Adipocyte (in vitro differentiated cells): Measurements from ENCODE around the gene TGM5.

ENCODE experiments used
- DNase-seq: peaks from one replicate; pipeline ENCODE4 v3.0.0-alpha.2; 2015; ENCODE audit warnings: low read depth
- H3K27me3 ChIP-seq: replicated peaks from 2 replicates; pipeline ENCODE4 v1.7.0; 2013; ENCODE audit warnings: mild to moderate bottlenecking, low read length, moderate library complexity; ENCODE audit not compliant: control insufficient read depth, insufficient read depth
- H3K36me3 ChIP-seq: 2 replicates; pipeline ENCODE4 v1.7.0; 2013; ENCODE audit warnings: low read length, mild to moderate bottlenecking, moderate library complexity; ENCODE audit not compliant: control insufficient read depth, insufficient read depth, severe bottlenecking
- H3K4me1 ChIP-seq: 2 replicates; pipeline ENCODE4 v1.7.0; 2013; ENCODE audit warnings: mild to moderate bottlenecking, low read length, moderate library complexity; ENCODE audit not compliant: control insufficient read depth, insufficient read depth
- H3K4me3 ChIP-seq: 2 replicates; pipeline ENCODE4 v1.7.0; 2013; ENCODE audit warnings: mild to moderate bottlenecking, low read length, moderate library complexity
- H3K9ac ChIP-seq: 2 replicates; pipeline ENCODE4 v1.7.0; 2013; ENCODE audit warnings: mild to moderate bottlenecking, low read length, moderate library complexity
- H3K9me3 ChIP-seq: 2 replicates; pipeline ENCODE4 v1.7.0; 2013; ENCODE audit warnings: mild to moderate bottlenecking, low read length, moderate library complexity; ENCODE audit not compliant: control insufficient read depth

The TGM5 gene

GRCh38 chr15:43213466-43213865 lies 53.3 kb downstream of the TGM5 start:
- Histone ChIP-seq H3K4me3 (no peak overlapping the region), H3K9ac (no peak overlapping the region), H3K4me1 (peaks cover under 1% of the 10 kb centered on the region), H3K36me3 (no peaks in the 10 kb centered on the region), H3K9me3 (no peaks in the 10 kb centered on the region), H3K27me3 (peaks cover 69% of the 10 kb centered on the region)
- DNase-seq, result no peak

- DNase-seq, result no peak
- H3K4me3 ChIP-seq, result no peak overlapping the region
- no peaks in the 10 kb centered on the region for H3K4me1 ChIP-seq
- H3K9me3 ChIP-seq, result no peaks in the 10 kb centered on the region
- H3K36me3 ChIP-seq, result no peaks in the 10 kb centered on the region
- no peak overlapping the region for H3K9ac ChIP-seq
- peaks cover 69% of the 10 kb centered on the region for H3K27me3 ChIP-seq
These were observed 53.8 kb downstream of the TGM5 start for GRCh38 chr15:43212951-43213350.

GRCh38 chr15:43212299-43212698 lies 54.4 kb downstream of the TGM5 start:
- Histone ChIP-seq H3K4me3 (no peak overlapping the region), H3K4me1 (no peaks in the 10 kb centered on the region), H3K27me3 (peaks cover 69% of the 10 kb centered on the region), H3K36me3 (no peaks in the 10 kb centered on the region), H3K9ac (no peak overlapping the region), H3K9me3 (no peaks in the 10 kb centered on the region)
- no peak for DNase-seq

- Histone ChIP-seq H3K9ac (no peak overlapping the region), H3K36me3 (no peaks in the 10 kb centered on the region), H3K4me1 (no peaks in the 10 kb centered on the region), H3K4me3 (no peak overlapping the region), H3K27me3 (peaks cover 67% of the 10 kb centered on the region), H3K9me3 (no peaks in the 10 kb centered on the region)
- DNase-seq, result no peak
These were observed 55.4 kb downstream of the TGM5 start for GRCh38 chr15:43211224-43211735.

GRCh38 chr15:43210807-43211206 lies 55.9 kb downstream of the TGM5 start:
- H3K9me3 ChIP-seq, result no peaks in the 10 kb centered on the region
- no peak overlapping the region for H3K9ac ChIP-seq
- H3K4me1 ChIP-seq, result no peaks in the 10 kb centered on the region
- H3K36me3 ChIP-seq, result no peaks in the 10 kb centered on the region
- H3K4me3 ChIP-seq, result no peak overlapping the region
- peaks cover 65% of the 10 kb centered on the region for H3K27me3 ChIP-seq
- DNase-seq, result no peak

- no peaks in the 10 kb centered on the region for H3K36me3 ChIP-seq
- no peak overlapping the region for H3K9ac ChIP-seq
- no peaks in the 10 kb centered on the region for H3K4me1 ChIP-seq
- H3K27me3 ChIP-seq, result peaks cover 65% of the 10 kb centered on the region
- no peak overlapping the region for H3K4me3 ChIP-seq
- H3K9me3 ChIP-seq, result no peaks in the 10 kb centered on the region
- no peak for DNase-seq
These were observed 56.5 kb downstream of the TGM5 start for GRCh38 chr15:43210172-43210745.

GRCh38 chr15:43209059-43209824 lies 57.5 kb downstream of the TGM5 start:
- no peak overlapping the region for H3K9ac ChIP-seq
- H3K4me1 ChIP-seq, result peaks cover 5% of the 10 kb centered on the region
- no peaks in the 10 kb centered on the region for H3K9me3 ChIP-seq
- H3K27me3 ChIP-seq, result peaks cover 65% of the 10 kb centered on the region
- no peaks in the 10 kb centered on the region for H3K36me3 ChIP-seq
- DNase-seq, result peak; percentile 23
- no peak overlapping the region for H3K4me3 ChIP-seq

- Histone ChIP-seq H3K4me1 (peaks cover 5% of the 10 kb centered on the region), H3K27me3 (peaks cover 55% of the 10 kb centered on the region), H3K9ac (no peak overlapping the region), H3K4me3 (no peak overlapping the region), H3K36me3 (no peaks in the 10 kb centered on the region), H3K9me3 (no peaks in the 10 kb centered on the region)
- DNase-seq, result no peak
These were observed 58.4 kb downstream of the TGM5 start for GRCh38 chr15:43208052-43209002.

- DNase-seq, result no peak
- Histone ChIP-seq H3K36me3 (no peaks in the 10 kb centered on the region), H3K9ac (no peak overlapping the region), H3K27me3 (peaks cover 45% of the 10 kb centered on the region), H3K4me3 (no peak overlapping the region), H3K4me1 (peaks cover 5% of the 10 kb centered on the region), H3K9me3 (no peaks in the 10 kb centered on the region)
These were observed 59.7 kb downstream of the TGM5 start for GRCh38 chr15:43207024-43207423.

- H3K4me3 ChIP-seq, result no peak overlapping the region
- no peak overlapping the region for H3K9ac ChIP-seq
- DNase-seq, result no peak
- no peaks in the 10 kb centered on the region for H3K36me3 ChIP-seq
- no peaks in the 10 kb centered on the region for H3K9me3 ChIP-seq
- peaks cover 5% of the 10 kb centered on the region for H3K4me1 ChIP-seq
- H3K27me3 ChIP-seq, result peaks cover 45% of the 10 kb centered on the region
These were observed 60.7 kb downstream of the TGM5 start for GRCh38 chr15:43206054-43206453.
